Aorta (tissue), 5 donors: Measurements from ENCODE around the gene ARHGEF19. TPM values are rescaled to one million over a fixed set of nuclear protein-coding genes. Genes with fewer than 3 reads are reported as not detected.
"Not testable (repeated sequence)": the region's sequence is repeated elsewhere in the genome, so short reads cannot be mapped to it uniquely, and the experiment has no call there.

Experiments used
- ATAC-seq: fragments of 200-7000 bp; cut with Tn5 transposase; one replicate; pipeline ENCODE4 v1.9.1; 2022; ENCODE audit warnings: moderate library complexity; ENCODE audit not compliant: low FRiP score
- DNase-seq, 2 donors: peaks; one replicate each; pipeline ENCODE4 v3.0.0-alpha.2; 2020
- H3K27ac ChIP-seq, 2 donors: one replicate each; pipeline ENCODE4 v1.5.1; 2013; ENCODE audit warnings: low read length in 2 of 2, mild to moderate bottlenecking in 2 of 2, moderate library complexity in 2 of 2, control low read depth in 1 of 2, inconsistent platforms in 1 of 2, low read depth in 1 of 2
- H3K27me3 ChIP-seq, 2 donors: one replicate each; pipeline ENCODE4 v1.6.1; 2013; ENCODE audit warnings: control low read depth in 1 of 2, low read length in 1 of 2, mild to moderate bottlenecking in 1 of 2, moderate library complexity in 1 of 2; ENCODE audit not compliant: insufficient read depth in 2 of 2, control insufficient read depth in 1 of 2
- H3K36me3 ChIP-seq, 2 donors: one replicate each; pipeline ENCODE4 v1.6.1; 2013; ENCODE audit warnings: control low read depth in 1 of 2, low read length in 1 of 2, mild to moderate bottlenecking in 1 of 2; ENCODE audit not compliant: insufficient read depth in 2 of 2, control insufficient read depth in 1 of 2
- H3K4me1 ChIP-seq, 2 donors: one replicate each; pipeline ENCODE4 v1.6.1; 2013; ENCODE audit warnings: low read length in 2 of 2, control low read depth in 1 of 2, mild to moderate bottlenecking in 1 of 2, moderate library complexity in 1 of 2; ENCODE audit not compliant: insufficient read depth in 2 of 2, control insufficient read depth in 1 of 2
- H3K4me3 ChIP-seq, 2 donors: one replicate each; pipeline ENCODE4 v1.5.1; 2013; ENCODE audit warnings: low read length in 2 of 2, control low read depth in 1 of 2, mild to moderate bottlenecking in 1 of 2
- H3K9me3 ChIP-seq: one replicate; pipeline ENCODE4 v1.6.1; 2013; ENCODE audit warnings: mild to moderate bottlenecking, low read length; ENCODE audit not compliant: control insufficient read depth
- WGBS, 2 donors: extraction: QIAGEN DNeasy Blood & Tissue Kit; methylation state at CpG; one replicate each; pipeline ENCODE4 v1.1.7; 2013; 5-methylcytosine and 5-hydroxymethylcytosine counted together
- intact Hi-C, 2 donors: fragments of 100-400 bp; cut with DNase I; formaldehyde crosslinking; loops; one replicate each; pipeline versions ENCODE4 v1.14.2 to v1.15.0; 2022
- polyA plus RNA-seq, 2 donors: library from polyadenylated mRNA; stranded (reverse); fragments of 200-250 nt; gene quantifications; one replicate each; pipeline ENCODE4 v1.2.3, GENCODE V29; 2013
- total RNA-seq, 2 donors: library from RNA; stranded (reverse); fragmentation: NEBNext Ultra II Directional; extraction: Animal tissue kit (Norgen Biotek cat#: 25700); gene quantifications; one replicate each; pipeline ENCODE4 v1.2.1, GENCODE V29; 2021
- donor health status: healthy with polysubstance abuse.
- donor health status: Bipolar disorder and iron deficiency.
- donor health status: DM: no; HTN: no; CAD: no.
- donor health status: DM: no; HTN: no; CAD: no.
- donor health status: DM: yes; HTN: yes; CAD: no.

The ARHGEF19 gene
- total and polyA plus RNA-seq, 4 donors = 3.3 to 19.7 (median 7.9) TPM

DNA sequence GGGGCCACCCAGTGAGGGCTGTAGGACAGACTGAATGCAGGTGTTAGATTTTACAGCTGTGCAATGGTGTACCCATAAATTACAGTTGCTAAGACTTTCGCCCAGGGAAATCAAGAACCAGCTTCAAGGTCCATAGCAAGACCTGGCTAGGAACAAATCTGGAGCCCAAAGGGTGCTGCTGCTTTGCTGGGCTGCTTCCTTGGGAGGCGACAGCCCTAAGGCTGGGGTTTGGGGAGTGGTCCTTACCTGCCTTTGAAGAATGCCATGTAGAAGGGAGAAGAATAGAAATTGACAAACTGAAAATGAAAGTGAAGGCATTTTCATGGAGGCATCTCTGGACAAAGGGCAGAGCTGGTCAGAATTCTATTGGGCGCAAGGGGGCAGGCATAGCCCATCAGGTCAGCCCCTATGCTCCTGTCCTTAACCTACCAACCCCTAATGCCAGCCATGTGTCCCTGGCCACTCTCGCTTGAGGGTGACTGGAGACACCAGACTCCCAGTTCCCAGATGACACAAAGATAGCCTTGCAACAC is 7.6 kb upstream of the ARHGEF19 start:
- 95 to 99% methylated on average over 4 of the region's 4 CpGs for WGBS, 2 donors
- no peak overlapping the region for H3K27ac ChIP-seq
- intact Hi-C loops = no loop called here

DNA sequence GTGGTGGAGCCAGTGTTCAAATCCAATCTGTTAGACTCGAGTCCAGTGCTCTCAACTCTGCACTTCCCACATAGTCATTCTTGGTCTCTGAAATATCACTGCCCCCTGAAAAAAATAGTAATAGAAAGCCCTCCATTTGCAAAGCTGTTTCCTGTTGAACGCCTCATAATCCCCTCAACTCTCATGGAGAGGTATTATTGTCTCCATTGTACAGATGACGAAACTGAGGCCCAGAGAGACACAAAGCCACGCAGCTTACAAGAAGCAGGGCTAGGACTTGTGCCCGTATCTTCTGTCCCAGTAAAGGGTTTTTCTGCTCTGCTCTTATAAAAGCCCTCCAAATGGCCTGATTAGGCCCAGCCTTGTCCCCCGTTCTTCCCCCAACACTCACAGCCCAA is 6.2 kb upstream of the ARHGEF19 start:
- intact Hi-C loops = no loop called here
- no peaks in the 10 kb centered on the region for H3K27me3 ChIP-seq
- no peaks in the 10 kb centered on the region for H3K36me3 ChIP-seq
- no peak overlapping the region for H3K4me3 ChIP-seq
- ATAC-seq (no peak), DNase-seq (no peak)
- H3K4me1 ChIP-seq = no peaks in the 10 kb centered on the region
- no peak overlapping the region for H3K27ac ChIP-seq
- 96 to 98% methylated on average over 6 of the region's 6 CpGs for WGBS, 2 donors
- H3K9me3 ChIP-seq = no peaks in the 10 kb centered on the region

More for the DNA sequence above, 7.6 kb upstream of the ARHGEF19 start:
- H3K4me3 ChIP-seq = no peak overlapping the region
- DNase-seq (no peak), ATAC-seq (no peak)
- no peaks in the 10 kb centered on the region for H3K4me1 ChIP-seq
- H3K27me3 ChIP-seq = no peaks in the 10 kb centered on the region
- H3K36me3 ChIP-seq = no peaks in the 10 kb centered on the region
- no peaks in the 10 kb centered on the region for H3K9me3 ChIP-seq

DNA sequence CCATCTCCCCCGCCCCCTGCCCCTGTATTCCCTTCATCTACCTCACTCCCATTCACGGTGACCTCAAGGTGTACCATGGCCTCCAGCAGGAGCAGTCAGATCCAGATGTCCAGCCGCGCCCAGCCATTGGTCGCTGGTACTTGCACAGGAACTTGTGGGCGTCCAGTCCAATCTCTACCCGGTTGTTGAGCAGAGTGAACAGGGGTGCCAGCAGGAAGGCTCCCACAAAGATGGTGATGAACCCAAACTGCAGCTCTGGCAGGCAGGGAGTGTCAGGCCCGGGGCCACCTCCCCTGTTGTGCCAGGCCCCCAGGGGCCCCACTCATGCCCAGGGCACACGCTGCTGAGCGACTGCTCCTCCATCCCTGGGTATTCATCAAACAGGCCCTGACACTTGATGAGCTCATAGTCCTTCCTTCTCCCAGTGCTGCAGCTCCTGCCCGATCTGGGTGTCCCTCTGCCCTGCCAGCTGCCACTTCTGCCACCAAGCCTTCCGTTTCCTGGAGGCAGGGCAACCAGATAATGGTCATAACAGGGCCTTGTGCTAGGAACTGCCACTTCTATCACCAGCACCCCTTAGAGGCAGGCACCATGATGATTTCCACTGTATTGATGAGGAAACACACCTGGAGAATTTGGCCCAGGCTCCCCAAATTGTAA is 5.7 kb upstream of the ARHGEF19 start:
- ATAC-seq = no peak
- no peak for DNase-seq
- no peaks in the 10 kb centered on the region for H3K9me3 ChIP-seq
- H3K4me1 ChIP-seq = no peaks in the 10 kb centered on the region
- intact Hi-C loops = no loop called here
- H3K27me3 ChIP-seq = no peaks in the 10 kb centered on the region
- 90 to 93% methylated on average over 12 of the region's 12 CpGs for WGBS, 2 donors
- no peak overlapping the region for H3K27ac ChIP-seq
- no peaks in the 10 kb centered on the region for H3K36me3 ChIP-seq
- no peak overlapping the region for H3K4me3 ChIP-seq

DNA sequence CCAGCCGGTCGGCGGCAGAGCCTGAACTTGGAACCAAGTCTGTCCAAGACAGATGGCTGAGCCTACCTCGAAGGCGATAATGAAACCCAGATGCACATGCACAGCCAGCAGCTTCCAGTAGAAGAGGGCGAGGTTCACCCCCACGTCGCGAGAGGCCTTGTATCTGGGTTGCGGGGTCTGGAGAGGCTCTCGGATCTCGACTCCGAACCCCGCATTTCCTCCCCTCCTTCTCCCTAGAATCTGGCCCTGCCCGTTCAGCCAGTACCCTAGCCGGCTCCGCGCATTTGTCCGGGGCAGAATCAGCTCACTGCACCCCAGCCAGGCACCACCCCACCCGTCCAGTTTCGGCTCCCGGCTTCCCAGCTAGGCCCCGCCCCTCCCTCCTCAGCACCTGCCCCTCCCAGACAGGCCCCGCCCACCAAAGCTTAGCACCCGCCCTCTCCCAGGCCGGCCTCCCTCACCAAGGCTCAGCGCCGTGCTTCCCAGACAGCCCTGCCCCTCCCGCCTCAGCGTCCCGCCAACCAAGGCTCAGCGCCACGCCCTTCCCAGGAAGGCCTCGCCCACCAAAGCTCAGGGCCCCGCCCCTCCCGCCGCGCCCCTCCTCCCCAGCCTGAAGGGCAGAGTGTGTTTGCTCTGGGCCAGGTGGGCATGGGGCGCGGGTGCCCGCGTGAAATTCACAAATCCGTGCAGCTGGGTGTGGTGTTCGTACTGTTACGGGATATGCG is 4.8 kb upstream of the ARHGEF19 start:
- Histone ChIP-seq H3K27me3 (no peaks in the 10 kb centered on the region), H3K4me1 (no peaks in the 10 kb centered on the region), H3K27ac (no peak overlapping the region), H3K4me3 (peak overlapping the region in 1 of 2 donors; percentile 31), H3K36me3 (no peaks in the 10 kb centered on the region), H3K9me3 (no peaks in the 10 kb centered on the region)
- 3 to 5% methylated on average over 46 of the region's 46 CpGs for WGBS, 2 donors
- ATAC-seq (peak; percentile 98), DNase-seq (peak; percentile 99 to 100)
- intact Hi-C loops = no loop called here

DNA sequence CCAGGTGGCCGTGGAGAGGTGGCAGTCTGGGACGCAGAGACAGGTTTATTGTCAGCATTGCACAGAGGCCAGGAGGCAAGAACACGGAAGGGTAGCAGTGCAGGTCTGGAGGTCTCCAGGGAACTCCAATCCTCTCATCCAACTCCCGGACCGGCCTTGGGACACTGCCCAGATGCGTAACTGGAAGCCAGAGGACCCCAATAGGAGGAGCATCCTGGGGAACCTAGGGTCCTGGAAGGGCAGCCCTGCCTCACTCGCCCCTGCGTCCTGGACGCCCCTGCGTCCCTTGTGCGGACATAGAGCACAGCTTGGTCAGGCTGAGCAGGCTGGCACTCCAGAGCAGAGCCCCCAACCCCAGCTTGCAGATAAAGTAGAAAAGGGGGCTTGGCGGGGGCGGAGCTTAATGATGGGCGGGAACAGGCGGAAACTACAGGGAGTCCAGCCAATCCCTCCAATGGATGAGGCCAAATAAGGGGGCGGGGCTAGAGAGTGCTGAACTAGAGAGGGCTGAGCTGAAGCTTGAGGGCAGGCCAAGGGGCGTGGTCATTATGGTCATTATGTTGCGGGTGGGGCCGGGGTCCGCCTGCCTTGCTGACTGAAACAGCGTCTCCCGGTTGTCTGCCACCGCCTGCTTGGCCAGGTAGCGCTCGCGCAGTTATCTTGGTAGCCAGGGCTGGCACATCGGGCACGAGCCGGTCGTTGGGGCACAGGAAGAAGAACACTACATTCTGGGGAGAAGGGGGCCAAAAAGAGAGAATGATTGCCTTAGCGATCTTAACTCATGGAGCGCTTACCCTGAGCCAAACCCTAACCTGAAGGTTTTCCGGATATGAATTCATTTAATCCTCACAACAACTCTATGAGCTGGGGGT is 3.7 kb upstream of the ARHGEF19 start:
- Histone ChIP-seq H3K4me3 (no peak overlapping the region), H3K27me3 (no peaks in the 10 kb centered on the region), H3K9me3 (no peaks in the 10 kb centered on the region), H3K4me1 (no peaks in the 10 kb centered on the region), H3K36me3 (no peaks in the 10 kb centered on the region), H3K27ac (no peak overlapping the region)
- 9 to 13% methylated on average over 33 of the region's 33 CpGs for WGBS, 2 donors
- DNase-seq (peak; percentile 93 to 94), ATAC-seq (peak; percentile 63)
- intact Hi-C loops = no loop called here

DNA sequence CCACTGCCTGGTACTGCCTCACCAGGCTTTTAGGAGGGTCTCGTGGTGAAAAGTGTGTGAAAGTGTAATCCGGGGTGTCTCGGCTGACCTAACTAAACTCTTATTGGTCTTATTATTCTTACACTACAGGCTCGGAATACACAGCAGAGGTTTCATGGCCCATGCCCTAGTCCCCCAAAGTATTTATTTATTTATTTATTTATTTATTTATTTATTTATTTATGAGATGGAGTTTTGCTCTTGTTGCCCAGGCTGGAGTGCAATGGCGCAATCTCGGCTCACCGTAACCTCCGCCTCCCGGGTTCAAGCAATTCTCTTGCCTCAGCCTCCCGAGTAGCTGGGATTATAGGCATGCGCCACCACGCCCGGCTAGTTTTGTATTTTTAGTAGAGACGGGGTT is 2.8 kb upstream of the ARHGEF19 start:
- H3K4me3 ChIP-seq, intact Hi-C loops, H3K27me3 ChIP-seq, H3K9me3 ChIP-seq, H3K36me3 ChIP-seq, H3K4me1 ChIP-seq, ATAC-seq, H3K27ac ChIP-seq, DNase-seq: not testable (repeated sequence)
- WGBS, 2 donors = 93% methylated on average over 14 of the region's 14 CpGs

DNA sequence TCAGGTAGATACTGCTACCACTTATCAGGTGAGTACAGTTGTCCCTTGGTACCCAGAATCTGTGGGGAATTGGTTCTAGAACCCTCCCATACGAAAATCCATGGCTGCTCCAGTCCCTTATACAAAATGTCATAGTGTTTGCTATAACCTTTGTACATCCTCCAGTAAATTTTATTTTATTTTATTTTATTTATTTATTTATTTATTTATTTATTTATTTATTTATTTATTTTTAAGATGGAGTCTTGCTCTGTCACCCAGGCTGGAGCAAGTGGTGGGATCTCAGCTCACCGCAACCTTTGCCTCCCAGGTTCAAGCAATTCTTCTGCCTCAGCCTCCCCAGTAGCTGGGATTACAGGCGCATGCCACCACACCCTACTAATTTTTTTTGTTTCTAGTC is 1.1 kb upstream of the ARHGEF19 start:
- H3K36me3 ChIP-seq, ATAC-seq, H3K4me1 ChIP-seq, DNase-seq, H3K27me3 ChIP-seq, H3K27ac ChIP-seq, H3K9me3 ChIP-seq, H3K4me3 ChIP-seq, intact Hi-C loops: not testable (repeated sequence)
- 91 to 95% methylated on average over 3 of the region's 3 CpGs for WGBS, 2 donors

DNA sequence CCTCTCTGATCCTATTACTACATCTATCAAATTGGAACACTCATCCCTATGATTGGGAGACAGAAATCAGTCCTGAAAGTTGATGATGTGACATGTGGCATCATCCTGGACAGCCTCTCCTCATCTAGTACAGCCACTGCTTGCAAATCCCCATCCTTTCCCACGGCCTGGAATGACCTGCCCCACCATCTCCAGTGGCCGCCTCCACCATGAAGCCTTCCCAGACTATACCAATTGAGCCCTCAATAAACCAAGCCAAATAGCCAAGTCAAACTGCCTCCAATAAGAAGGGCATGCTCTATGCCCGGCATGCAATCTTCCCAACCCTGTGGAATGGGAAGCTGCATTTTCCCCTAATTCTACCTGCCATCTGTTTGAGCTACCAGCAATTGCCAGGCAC is 561 bp upstream of the ARHGEF19 start:
- ATAC-seq (no peak), DNase-seq (no peak)
- intact Hi-C loops = no loop called here
- no peak overlapping the region for H3K27ac ChIP-seq
- H3K9me3 ChIP-seq = no peaks in the 10 kb centered on the region
- no peaks in the 10 kb centered on the region for H3K36me3 ChIP-seq
- no peaks in the 10 kb centered on the region for H3K4me1 ChIP-seq
- WGBS, 2 donors = 58 to 74% methylated on average over 3 of the region's 3 CpGs
- no peak overlapping the region for H3K4me3 ChIP-seq
- H3K27me3 ChIP-seq = no peaks in the 10 kb centered on the region
